ENCODE measurements around the gene SPINK4.

SPINK4 gene

DNA sequence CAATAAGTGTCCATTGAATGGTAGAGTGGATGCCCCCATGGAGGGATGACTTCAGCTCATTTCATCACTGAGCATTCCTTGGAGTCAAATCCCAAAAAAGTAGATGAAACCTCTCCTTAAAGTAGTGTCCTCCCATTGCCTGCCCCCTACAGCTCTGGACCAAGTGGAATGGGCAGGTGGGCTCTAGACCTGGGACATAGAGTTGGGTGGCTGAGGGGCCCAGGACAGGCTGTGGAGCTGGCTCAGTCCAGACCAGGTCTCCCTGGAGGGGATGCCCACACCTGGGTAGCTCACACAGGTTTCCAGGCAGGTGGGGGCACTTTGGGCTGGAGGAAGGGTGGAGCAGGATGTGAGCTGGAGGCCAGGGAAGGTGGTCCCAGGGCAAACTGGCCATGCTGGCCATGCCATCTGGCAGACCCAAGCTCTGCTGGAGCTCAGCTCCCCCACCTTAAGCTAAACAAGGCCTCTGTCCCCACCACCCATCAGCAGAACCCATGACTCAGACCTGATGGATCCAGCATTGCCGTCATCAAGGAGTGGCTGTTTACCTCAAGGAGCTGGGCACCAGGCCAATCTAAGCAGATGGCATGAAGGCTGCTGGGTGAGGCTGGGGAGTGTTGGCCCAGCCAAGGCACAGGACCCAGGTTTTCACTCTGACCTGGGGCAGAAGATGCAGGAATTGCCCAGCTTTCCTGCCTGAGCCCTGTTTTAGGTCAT, 6.2 kb upstream of the SPINK4 start:
- no peak for TF ChIP-seq TAF1 (IDR thresholded peaks at IDR 0.05; ENCODE audit: borderline replicate concordance, insufficient read depth, low read length)
- TF ChIP-seq SIN3A (IDR thresholded peaks at IDR 0.05; ENCODE audit: borderline replicate concordance, insufficient read depth, low read length): no peak
- TF ChIP-seq POLR2AphosphoS5 (IDR thresholded peaks at IDR 0.05; ENCODE audit: low read depth, low read length): no peak
- TF ChIP-seq REST (IDR thresholded peaks at IDR 0.05; ENCODE audit: insufficient read depth in 1 of 2, low read depth in 2 of 2, low read length in 2 of 2): no peak
- no peak for TF ChIP-seq FOXP2 (optimal IDR thresholded peaks at IDR 0.05; ENCODE audit: borderline replicate concordance, extremely low read depth, extremely low read length, insufficient read depth)

DNA sequence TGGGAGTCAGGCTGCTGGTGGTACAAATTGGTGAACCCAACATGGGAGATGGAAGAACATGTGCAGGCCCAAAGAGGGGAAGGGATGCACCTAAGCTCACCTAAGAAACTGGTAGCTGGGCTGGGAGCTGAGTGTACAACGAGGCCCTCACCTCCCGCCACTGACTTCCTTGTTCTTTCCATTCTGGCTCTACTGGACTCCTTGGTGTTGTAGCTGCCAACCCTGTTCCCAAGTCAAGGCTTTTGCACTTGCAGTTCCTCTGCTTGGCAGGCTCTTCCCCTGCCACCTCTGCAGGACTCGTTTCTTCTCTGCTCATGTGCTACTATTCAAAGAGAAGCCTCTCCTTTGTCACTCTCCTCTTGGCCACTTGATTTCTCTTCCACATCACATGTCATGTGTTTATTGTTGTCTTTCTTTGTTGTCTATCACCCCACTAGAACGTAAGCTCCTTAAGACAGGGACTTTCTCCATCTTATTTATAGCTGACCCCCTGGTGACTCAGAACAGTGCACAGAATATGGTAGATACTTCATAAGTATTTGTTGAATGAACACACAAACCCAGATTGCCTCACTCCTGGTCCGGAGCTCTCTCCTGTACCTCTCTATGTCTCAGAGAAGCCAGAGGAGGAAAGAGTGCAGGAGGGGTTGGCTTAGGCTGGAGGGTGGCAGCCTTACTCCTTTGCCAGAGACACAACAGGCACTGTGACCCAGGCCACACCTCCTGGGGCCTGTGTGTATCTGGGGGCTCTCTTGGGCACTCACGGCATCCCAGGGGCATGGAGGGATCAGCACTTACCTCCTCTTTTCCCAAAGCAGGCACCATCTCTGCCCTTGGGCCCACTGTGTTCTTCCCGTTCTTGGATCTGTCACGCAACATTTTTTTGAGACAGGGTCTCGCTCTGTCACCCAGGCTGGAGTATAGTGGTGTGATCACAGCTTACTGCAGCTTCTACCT, 5.2 kb upstream of the SPINK4 start:
- no peak for TF ChIP-seq REST (IDR thresholded peaks at IDR 0.05; ENCODE audit: insufficient read depth in 1 of 2, low read depth in 2 of 2, low read length in 2 of 2)
- no peak for TF ChIP-seq FOXP2 (optimal IDR thresholded peaks at IDR 0.05; ENCODE audit: borderline replicate concordance, extremely low read depth, extremely low read length, insufficient read depth)
- no peak for TF ChIP-seq TAF1 (IDR thresholded peaks at IDR 0.05; ENCODE audit: borderline replicate concordance, insufficient read depth, low read length)
- TF ChIP-seq SIN3A (IDR thresholded peaks at IDR 0.05; ENCODE audit: borderline replicate concordance, insufficient read depth, low read length): no peak
- TF ChIP-seq POLR2AphosphoS5 (IDR thresholded peaks at IDR 0.05; ENCODE audit: low read depth, low read length): no peak

GRCh38 chr9:33236571-33236970, 3.4 kb upstream of the SPINK4 start:
- TF ChIP-seq TAF1 (IDR thresholded peaks at IDR 0.05; ENCODE audit: borderline replicate concordance, insufficient read depth, low read length): no peak
- no peak for TF ChIP-seq SIN3A (IDR thresholded peaks at IDR 0.05; ENCODE audit: borderline replicate concordance, insufficient read depth, low read length)
- TF ChIP-seq FOXP2 (optimal IDR thresholded peaks at IDR 0.05; ENCODE audit: borderline replicate concordance, extremely low read depth, extremely low read length, insufficient read depth): no peak
- no peak for TF ChIP-seq REST (IDR thresholded peaks at IDR 0.05; ENCODE audit: insufficient read depth in 1 of 2, low read depth in 2 of 2, low read length in 2 of 2)
- no peak for TF ChIP-seq POLR2AphosphoS5 (IDR thresholded peaks at IDR 0.05; ENCODE audit: low read depth, low read length)

- no peak for TF ChIP-seq REST (IDR thresholded peaks at IDR 0.05; ENCODE audit: insufficient read depth in 1 of 2, low read depth in 2 of 2, low read length in 2 of 2)
- TF ChIP-seq POLR2AphosphoS5 (IDR thresholded peaks at IDR 0.05; ENCODE audit: low read depth, low read length): no peak
- TF ChIP-seq FOXP2 (optimal IDR thresholded peaks at IDR 0.05; ENCODE audit: borderline replicate concordance, extremely low read depth, extremely low read length, insufficient read depth): no peak
- TF ChIP-seq TAF1 (IDR thresholded peaks at IDR 0.05; ENCODE audit: borderline replicate concordance, insufficient read depth, low read length): no peak
- no peak for TF ChIP-seq SIN3A (IDR thresholded peaks at IDR 0.05; ENCODE audit: borderline replicate concordance, insufficient read depth, low read length)
Measured at GRCh38 chr9:33241298-33241697, 1.3 kb downstream of the SPINK4 start.
